GM21737 (cell line): Measurements from ENCODE around the gene ZSWIM1.
"Not testable (repeated sequence)": the region's sequence is repeated elsewhere in the genome, so short reads cannot be mapped to it uniquely, and the experiment has no call there.

Experiments
- ATAC-seq: cut with Tn5 transposase; IDR thresholded peaks from one replicate; pipeline ENCODE4 v1.9.1; 2021; ENCODE audit warnings: mild to moderate bottlenecking, moderate library complexity; ENCODE audit not compliant: unreplicated experiment

Gene ZSWIM1

DNA sequence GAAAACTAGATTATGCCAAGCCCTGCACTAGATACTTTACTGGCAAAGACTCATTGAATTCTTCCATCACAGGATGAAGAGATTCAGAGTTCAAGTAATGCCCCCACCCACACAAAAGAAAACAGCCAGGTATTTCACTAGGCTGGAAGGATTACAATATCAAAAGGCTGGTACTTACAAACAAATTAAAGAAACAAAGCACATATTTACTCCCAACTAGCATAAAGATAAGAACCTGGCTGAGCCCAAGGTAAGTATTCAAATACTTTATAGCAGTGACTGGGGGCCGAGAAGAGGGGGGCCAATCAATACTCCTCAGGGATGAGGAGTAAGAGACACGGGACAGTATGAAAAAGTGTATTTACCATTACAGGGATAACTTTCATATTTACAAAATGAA is 27.5 kb upstream of the ZSWIM1 start:
- ATAC-seq, result no peak

DNA sequence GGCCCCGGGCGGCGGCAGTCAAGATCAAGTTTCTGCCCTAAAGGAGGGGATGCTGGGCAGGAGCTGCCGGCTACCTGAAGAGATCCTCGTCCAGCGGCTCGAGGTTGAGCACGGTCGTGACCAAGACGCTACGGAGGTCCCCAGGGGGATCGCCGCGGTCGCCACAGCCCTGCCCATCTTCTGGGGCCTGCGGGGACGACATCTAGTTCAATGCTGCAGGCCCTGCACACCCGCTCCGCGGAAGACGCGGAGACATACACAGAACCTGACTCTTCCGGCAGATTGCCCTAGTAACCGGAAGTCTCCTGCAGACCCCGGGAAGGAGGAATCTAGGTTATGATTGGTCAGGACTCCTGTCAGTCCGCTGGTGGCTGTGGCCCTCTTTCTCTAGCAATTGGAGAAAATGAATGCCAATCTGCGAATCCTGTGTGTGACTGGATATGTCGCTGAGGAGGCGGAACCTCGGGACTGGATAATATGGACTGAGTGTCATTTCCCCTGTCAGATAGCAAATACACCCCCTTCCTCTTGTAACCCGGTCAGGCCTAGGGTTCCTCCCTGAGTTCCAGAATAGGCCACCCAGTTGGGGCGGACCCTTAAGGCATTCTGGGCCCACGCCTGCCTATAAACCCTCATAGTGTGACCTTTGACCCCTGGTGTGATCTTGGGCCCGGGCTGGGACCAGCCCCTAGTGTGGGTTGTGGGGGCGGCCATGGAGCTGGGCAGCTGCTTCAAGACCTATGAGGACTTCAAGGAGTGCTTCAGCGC is 23.7 kb upstream of the ZSWIM1 start, which contains the start of the genes ACOT8 and ZSWIM3:
Gene ACOT8 (minus strand): TSS at position 279 of the 768 bp plus-strand sequence. CDS start 77 bp downstream, at position 202.
Gene ZSWIM3 (plus strand): TSS at position 501 of the 768 bp plus-strand sequence. CDS start 212 bp downstream, at position 713.
- ATAC-seq, result peak; percentile 91

DNA sequence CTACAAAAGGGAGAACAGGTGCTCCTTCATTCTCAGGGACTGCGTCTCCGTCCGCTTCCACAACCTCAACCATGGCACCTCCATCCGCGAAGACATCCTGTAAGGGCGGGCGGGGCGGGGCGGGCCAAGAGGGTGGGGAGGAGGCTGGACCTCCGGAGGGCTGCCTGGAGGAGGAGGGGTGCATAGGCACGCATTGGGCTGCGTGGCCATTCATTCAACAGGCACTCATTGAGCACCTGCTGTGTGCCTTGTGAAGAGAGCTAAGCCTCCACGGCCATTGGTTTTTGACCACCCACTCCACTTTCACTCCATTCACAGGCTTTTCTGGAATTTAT is 23.2 kb upstream of the ZSWIM1 start:
- ATAC-seq, result peak; percentile 10

DNA sequence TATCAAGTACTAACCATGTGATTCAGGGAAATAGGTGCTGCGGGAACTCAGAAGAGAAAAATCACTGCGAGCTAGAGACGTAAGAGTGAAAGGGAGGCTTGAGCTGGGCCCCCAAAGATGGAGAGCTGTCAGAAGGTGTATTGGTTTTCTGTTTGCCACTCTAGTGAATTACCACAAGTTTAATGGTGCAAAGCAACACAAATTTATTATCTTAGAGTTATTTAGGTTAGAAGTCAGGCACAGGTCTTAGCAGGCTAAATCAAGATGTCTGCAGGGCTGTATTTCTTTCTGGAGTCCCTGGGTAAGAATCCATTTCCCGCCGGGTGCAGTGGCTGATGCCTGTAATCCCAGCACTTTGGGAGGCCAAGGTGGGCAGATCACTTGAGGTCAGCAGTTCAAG is 21.1 kb upstream of the ZSWIM1 start:
- no peak for ATAC-seq

DNA sequence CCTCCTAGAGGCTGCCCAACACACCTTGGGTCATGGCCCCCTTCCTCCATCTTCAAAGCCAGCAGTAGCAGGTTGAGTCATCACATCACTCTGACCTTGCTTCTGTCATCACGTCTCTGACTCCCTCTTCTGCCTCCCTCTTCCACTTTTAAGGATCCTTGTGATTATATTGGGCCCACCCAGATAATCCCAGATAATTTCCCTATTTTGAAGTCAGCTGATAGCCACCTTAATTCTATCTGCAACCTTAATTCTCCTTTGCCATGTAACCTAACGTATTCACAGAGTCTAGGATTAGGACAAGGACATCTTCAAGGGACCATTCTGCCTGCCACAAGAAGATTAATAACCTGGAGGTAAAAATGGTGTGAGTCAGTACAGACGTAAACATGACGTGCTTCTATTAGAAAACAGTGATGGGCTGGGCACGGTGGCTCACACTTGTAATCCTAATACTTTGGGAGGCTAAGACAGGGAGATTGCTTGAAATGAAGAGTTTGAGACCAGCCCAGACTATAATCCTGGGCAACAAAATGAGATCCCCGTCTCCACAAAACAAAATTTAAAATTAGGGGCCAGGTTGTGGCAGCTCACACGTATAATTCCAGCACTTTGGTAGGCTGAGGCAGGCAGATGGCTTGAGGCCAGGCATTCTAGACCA is 20.3 kb upstream of the ZSWIM1 start:
- ATAC-seq, result no peak

DNA sequence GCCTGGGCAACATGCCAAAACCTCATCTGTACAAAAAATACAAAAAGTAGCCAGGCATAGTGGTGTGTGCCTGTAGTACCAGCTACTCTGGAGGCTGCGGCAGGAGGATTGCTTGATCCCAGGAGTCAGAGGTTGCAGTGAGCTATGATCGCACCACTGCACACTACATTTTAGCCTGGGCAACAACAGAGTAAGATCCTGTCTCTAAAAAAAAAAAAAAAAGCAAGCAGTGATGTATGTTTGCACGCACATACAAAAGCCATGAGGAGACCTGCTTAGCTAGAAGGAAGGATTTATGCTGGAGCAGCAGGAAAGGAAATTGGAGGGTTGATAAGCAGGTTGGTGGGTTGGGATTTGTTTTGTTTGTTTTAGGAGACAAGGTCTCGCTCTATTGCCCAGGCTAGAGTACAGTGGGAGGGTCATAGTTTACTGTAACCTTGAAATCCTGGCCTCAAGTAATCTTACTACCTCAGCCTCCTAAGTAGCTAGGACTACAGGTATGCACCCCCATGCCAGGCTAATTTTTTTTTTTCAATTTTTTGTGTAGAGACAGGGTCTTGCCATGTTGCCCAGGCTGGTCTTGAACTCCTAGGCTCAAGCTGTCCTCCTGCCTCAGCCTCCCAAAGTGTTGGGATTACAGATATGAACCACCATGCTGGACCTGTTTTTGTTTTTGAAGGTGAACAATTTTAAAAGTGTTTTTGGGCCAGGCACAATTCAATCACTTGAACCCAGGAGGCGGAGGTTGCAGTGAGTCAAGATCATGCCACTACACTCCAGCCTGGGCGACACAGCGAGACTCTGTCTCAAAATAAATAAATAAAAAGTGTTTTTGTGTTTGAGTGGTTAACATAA is 19.6 kb upstream of the ZSWIM1 start:
- ATAC-seq, result no peak

DNA sequence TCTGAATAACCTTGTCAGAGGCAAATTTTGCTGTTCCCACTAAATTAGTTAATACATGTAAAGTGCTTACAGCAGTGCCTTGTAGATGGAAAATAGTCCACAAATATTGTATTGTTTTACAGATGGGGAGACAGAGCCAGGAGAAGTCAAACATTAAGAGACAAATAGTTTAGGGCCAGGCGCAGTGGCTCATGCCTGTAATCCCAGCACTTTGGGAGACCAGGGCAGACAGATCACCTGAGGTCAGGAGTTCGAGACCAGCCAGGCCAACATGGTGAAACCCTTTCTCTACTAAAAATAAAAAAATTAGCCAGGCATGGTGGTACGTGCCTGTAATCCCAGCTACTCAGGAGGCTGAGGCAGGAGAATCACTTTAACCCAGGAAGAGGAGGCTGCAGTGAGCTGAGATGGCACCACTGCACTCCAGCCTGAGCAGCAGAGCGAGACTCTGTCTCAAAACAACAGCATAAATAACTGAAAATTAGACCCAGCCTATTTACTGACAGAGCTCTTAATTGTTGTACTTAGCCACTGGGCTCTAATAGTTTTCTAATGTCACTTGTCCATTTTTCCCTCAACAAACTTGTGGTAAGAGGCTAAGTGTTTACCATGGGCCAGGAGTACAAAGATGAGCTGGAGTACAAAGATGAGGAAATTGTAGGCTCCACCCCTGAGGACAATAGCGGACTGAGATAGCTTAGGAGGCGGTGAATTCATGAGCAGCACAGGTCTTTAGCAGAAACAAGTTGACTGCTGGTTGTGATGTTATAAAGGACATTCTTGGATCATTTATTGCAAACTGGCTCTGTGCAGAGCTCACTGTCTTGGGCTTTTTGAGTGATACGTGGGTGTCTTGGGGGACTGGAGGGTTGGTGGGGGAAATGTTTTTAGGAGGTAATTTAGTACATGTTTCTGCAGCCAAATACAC is 17.2 kb upstream of the ZSWIM1 start:
- no peak for ATAC-seq

DNA sequence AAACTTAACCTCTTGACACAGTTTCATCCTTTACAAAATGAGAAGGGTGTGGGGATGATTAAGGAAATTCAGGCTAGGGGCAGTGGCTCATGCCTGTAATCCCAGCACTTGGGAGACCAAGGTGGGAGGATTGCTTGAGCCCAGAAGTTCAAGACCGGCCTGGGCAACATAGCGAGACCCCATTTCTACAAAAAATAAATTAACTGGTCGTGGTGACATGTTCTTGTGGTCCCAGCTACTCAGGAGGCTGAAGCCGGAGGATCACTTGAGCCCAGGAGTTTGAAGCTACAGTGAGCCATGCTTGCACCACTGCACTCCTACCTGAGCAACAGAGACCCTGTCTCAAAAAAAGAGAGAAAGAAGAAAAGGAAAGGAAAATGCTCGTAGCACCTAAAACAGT is 14.6 kb upstream of the ZSWIM1 start:
- ATAC-seq, result no peak

DNA sequence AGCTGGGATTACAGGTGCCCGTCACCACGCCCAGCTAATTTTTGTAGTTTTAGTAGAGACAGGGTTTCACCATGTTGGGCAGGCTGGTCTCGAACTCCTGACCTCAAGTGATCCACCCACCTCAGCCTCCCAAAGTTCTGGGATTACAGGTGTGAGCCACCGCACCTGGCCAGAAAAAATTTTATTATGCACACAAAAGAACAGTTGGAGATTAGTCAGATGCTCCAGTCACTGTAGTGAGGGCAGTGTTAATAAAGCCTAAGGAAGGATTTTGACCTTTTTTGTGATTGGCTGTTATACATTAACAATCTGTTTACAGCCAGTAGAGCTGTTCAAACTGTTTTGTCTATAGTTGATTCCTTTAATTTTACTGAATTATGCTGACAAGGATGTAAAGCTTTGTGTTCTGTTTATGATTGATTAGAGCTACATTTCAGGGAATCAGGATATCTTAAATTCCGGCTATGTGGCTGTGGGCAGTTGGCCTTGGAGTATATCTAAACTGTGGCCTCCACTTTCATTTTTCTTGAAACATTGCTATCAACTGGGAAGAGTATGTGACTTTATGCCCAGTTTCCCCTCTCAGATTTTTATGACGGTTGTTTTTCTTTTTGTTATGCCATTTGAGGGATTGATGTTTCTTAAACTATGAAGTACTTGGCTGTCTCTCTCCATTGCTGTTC is 13.8 kb upstream of the ZSWIM1 start:
- no peak for ATAC-seq

DNA sequence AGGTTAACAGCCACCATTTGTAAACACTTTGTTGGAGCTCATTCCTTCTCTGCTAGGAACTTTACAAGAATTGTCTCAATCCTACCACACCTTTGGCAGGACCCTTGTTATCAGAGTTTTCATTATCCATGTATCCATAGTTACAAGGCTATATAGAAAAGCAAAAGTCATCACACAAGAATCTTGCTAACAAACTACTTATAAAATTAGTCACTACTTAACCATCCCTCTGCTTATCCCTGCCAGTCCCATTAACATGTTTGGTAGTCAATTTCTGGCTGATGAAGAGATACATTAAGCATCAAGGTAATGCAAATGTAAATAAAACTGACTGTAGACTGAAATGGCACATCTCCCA is 13.2 kb upstream of the ZSWIM1 start:
- ATAC-seq, result no peak

DNA sequence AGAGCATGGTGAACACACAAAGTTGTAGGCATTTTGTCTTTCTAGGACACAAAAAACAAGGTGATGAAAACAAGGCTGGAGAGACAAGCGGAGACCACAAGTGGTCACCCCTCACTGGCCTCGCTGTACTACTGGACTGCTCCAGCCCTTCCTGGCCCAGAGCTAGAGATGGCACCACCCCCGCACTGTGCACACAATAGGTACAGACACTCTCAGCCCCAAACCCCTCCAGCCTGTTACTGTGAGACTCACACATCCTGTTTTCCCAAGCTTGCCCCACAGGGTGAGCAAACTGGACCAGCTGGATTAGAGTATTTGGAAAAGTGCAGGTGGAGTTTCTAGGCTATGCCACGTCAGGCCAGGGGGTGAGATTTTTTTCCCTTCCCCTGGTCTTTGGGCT is 8.4 kb upstream of the ZSWIM1 start:
- ATAC-seq, result no peak

DNA sequence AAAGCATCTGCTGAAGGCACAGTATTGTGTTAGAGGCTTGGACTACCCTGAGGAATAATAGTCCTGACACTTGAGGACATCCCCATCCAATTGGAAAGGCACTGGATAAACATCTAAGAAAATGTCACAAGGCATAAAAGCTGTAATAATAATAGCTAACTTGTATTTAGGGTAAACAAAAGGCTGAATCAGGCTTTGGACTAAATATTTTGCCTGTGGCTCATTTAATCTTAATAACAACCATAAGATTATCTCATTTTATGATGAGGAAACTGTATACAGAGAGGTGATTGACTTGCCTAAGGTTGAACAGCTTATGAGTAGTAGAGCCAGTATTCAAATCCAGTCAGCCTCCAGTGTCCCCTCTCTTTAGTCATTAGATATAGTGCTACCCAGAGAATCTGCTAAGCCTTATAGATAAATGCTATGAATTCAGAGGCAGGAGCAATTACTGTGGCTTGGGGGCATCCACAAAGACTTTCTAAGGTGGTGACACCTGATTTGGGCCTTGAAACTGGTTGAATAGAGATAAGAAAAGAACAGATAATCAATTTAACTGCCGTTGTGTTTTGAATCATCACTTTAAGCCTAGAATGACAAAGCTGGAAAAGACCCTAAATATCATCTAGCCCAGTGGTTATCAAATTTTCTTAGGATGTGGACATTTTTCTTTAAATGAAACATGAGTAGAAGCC is 7.5 kb upstream of the ZSWIM1 start:
- ATAC-seq, result no peak

DNA sequence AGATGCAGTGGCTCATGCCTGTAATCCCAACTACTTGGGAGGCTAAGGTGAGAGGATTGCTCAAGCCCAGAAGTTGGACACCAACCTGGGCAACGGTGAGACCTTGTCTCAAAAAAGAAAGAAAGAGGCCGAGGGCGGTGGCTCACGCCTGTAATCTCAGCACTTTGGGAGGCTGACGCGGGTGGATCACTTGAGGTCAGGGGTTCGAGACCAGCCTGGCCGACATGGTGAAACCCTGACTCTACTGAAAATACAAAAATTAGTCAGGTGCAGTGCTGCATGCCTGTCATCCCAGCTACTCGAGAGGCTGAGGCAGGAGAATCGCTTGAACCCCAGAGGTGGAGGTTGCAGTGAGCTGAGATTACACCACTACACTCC is 6.9 kb upstream of the ZSWIM1 start:
- not testable (repeated sequence) for ATAC-seq

DNA sequence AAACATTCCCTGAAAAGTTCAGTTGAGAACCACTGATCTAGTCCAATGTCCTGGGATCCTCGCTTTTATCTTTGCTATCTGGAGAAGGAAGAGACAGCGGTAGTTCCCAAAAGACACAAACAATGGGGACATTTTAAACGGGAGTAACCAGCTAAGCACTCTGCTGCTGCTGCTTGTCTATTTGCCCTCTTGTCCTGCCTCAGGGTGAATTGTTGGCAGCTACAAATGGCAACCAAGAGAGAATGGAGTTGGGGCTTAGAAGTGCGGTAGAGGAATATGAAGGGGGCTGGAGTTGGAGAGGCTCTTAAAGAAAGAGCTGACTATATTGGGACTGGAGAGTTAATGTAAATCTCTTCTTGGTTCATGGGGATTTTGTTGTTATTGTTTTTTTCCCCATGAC is 6.5 kb upstream of the ZSWIM1 start:
- no peak for ATAC-seq

DNA sequence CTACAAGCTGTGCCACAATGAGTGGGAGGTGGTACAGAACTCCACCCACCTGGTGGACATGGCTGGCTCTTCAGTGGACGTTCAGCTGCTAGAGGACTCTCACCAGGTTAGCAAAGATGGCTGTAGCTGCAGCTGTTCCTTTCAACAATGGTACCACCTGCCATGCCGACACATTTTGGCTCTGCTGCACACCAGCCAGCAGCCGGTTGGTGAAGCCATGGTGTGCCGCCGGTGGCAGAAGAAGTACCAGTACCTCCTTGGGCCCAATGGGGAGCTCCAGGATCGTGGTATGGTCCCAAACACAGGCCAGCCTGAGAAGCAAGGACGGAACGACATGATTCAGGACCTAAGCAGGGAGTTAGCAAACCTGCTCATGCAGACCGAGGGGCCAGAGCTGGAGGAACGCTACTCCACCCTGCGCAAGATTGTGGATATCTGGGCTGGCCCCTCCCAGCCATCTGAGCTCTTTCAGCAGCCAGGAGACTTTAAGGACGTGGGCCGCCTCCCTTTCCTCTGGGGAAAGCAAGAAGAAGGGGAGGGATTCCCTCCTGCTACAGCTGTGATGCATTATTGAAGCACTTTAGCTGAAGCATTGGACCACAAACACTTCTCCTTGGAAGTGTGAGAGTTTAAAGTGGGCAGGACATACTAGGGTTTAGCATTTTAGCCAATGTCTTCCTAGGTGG is 2.8 kb upstream of the ZSWIM1 start:
- no peak for ATAC-seq

DNA sequence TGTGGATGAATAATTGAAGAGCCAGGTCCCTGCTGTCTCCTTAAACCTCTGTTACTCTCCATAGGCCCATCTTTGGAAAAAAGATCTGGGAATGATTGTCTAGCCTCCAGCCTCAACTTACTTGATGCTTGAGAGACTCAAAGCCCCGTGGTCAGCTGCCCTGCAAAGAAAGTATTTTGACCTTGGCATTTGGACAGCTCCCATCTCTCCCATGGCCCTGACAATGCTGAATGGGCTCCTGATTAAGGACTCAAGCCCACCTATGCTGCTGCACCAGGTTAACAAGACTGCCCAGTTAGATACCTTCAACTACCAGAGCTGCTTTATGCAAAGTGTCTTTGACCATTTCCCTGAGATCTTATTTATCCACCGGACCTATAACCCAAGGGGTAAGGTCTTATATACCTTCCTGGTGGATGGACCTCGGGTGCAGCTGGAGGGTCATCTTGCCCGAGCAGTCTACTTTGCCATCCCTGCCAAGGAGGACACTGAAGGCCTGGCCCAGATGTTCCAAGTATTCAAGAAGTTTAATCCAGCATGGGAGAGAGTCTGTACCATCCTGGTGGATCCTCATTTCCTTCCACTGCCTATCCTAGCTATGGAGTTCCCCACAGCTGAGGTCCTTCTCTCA is 1.6 kb downstream of the ZSWIM1 start:
- no peak for ATAC-seq

DNA sequence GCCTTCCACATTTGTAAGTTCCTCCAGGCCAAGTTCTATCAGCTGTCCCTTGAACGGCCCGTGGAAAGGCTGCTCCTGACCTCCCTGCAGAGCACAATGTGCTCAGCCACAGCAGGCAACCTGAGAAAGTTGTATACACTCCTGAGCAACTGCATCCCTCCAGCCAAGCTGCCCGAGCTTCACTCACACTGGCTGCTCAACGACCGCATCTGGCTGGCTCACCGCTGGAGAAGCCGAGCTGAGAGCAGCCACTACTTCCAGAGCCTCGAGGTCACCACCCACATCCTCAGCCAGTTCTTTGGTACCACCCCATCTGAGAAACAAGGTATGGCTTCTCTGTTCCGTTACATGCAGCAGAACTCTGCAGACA is 2.1 kb downstream of the ZSWIM1 start:
- ATAC-seq, result no peak

DNA sequence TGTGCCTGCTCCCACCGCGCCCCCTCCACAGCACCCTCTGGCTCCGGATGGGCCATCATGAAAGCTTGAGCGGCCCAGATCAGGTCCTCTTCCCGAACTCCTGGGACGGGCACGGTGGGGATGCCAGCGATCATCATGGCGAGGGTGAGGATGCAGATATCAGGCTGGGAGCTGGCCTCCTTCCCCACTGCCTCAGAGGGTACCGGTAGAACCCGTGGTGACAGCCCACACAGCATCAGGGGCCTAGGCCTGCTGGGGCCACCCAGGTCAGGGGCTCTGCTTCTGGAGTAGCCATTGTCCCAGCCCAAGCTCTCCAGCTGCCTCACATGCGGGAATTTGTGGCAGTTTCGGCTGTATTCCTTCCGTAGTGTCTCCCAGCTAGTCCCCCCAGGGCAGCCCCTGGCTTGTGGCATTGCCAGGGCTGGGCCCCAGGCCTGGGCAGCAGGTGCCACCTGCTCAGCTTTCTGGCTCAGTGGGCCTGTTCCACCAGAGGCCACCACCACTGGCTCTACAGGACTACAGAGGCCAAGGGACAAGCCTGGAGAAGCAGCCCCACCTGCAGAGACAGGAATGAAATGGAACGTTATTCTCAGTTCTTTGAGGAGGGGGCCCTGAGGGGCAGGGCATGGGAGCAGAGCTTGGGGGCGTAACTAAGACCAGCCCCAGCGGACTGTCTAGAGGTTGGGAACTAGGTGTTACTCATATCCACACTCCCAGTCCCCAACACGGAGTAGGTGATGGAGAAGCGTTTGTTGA is 5.7 kb downstream of the ZSWIM1 start:
- ATAC-seq, result no peak
